22Rv1 (cell line): ENCODE data around the gene SRPRB.

Experiments
- ZFX ChIP-seq: fragments of 450-650 bp; IDR thresholded peaks from 2 replicates; pipeline ENCODE4 v1.6.1; 2017; ENCODE audit warnings: antibody characterized with exemption, borderline replicate concordance
- TF ChIP-seq, protein P1 (sequence below): fragments of 450-650 bp; IDR thresholded peaks from 2 replicates; pipeline ENCODE4 v1.5.1; 2017; ENCODE audit warnings: mild to moderate bottlenecking

DNA sequence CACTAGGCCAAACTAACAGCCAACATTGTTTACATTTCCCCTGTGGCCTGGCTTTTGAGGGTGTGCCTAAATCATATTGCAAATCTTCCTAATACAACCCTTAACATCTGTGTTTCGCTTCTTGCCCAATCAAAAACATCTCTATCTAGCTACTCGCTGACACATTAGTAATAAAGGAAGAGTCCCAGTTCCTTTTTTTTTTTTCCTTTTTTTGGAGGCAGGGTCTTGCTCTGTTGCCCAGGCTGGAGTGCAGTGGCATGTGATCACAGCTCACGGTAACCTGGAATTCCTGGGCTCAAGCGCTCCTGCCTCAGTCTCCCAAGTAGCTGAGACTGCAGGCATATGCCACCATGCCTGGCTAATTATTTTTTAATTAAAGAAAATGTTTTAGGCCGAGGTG, 2.1 kb upstream of the SRPRB start:
- TF ChIP-seq, protein P1, sequence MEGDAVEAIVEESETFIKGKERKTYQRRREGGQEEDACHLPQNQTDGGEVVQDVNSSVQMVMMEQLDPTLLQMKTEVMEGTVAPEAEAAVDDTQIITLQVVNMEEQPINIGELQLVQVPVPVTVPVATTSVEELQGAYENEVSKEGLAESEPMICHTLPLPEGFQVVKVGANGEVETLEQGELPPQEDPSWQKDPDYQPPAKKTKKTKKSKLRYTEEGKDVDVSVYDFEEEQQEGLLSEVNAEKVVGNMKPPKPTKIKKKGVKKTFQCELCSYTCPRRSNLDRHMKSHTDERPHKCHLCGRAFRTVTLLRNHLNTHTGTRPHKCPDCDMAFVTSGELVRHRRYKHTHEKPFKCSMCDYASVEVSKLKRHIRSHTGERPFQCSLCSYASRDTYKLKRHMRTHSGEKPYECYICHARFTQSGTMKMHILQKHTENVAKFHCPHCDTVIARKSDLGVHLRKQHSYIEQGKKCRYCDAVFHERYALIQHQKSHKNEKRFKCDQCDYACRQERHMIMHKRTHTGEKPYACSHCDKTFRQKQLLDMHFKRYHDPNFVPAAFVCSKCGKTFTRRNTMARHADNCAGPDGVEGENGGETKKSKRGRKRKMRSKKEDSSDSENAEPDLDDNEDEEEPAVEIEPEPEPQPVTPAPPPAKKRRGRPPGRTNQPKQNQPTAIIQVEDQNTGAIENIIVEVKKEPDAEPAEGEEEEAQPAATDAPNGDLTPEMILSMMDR: no peak
- TF ChIP-seq ZFX: no peak
